Uterus (tissue), 2 donors: ENCODE results near the gene FARS2.

Source experiments
- POLR2A ChIP-seq, 2 donors: fragments of 450-650 bp; IDR thresholded peaks; one replicate each; pipeline ENCODE4 v1.6.1; 2016; ENCODE audit warnings: antibody characterized with exemption in 2 of 2, mild to moderate bottlenecking in 1 of 2, moderate library complexity in 1 of 2
- TF ChIP-seq, protein P1 (sequence below), 4 experiments: fragments of 200-600 bp in 2 of 4; fragments of 450-650 bp in 2 of 4; sonication (generic) in 2 of 4; IDR thresholded peaks; one replicate each; pipeline ENCODE4 v1.5.1; 2016 to 2019; ENCODE audit warnings: antibody characterized with exemption in 4 of 4, mild to moderate bottlenecking in 2 of 4, moderate library complexity in 1 of 4

DNA sequence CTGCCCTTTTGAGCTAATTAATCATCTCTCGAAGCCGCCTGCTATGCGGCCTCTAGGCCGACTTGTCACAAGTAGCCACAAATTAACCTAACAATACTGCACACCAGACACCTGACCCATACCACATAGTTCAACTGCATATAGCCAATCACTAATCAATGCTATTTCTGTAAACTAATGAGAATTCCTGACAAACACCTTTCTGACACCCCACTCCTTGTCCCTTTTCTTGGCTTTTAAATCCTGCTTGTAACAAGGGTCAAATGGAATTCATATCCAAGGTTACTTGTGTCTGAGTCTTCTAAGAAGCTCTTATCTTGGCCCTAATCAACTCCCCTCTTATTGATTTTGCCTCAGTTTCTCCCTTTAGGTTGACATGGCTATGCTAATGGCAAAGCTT is 379.3 kb downstream of the FARS2 start:
- TF ChIP-seq, protein P1, sequence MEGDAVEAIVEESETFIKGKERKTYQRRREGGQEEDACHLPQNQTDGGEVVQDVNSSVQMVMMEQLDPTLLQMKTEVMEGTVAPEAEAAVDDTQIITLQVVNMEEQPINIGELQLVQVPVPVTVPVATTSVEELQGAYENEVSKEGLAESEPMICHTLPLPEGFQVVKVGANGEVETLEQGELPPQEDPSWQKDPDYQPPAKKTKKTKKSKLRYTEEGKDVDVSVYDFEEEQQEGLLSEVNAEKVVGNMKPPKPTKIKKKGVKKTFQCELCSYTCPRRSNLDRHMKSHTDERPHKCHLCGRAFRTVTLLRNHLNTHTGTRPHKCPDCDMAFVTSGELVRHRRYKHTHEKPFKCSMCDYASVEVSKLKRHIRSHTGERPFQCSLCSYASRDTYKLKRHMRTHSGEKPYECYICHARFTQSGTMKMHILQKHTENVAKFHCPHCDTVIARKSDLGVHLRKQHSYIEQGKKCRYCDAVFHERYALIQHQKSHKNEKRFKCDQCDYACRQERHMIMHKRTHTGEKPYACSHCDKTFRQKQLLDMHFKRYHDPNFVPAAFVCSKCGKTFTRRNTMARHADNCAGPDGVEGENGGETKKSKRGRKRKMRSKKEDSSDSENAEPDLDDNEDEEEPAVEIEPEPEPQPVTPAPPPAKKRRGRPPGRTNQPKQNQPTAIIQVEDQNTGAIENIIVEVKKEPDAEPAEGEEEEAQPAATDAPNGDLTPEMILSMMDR (IDR thresholded peaks at IDR 0.05), result no peak
- TF ChIP-seq POLR2A (IDR thresholded peaks at IDR 0.05), result no peak
